ENCODE measurements around the gene F8A1. TPM values are rescaled to one million over a fixed set of nuclear protein-coding genes. Genes with fewer than 3 reads are reported as not detected.
"Not testable (repeated sequence)": the region's sequence is repeated elsewhere in the genome, so short reads cannot be mapped to it uniquely, and the experiment has no call there.

The F8A1 gene
- polyA plus RNA-seq, 1 experiment = 0.94 TPM

- CTCF ChIA-PET = interaction anchor here (2.3 kb wide), 1 partner anchor 9 kb away, joined by 14 read pairs; no protein-coding TSS in a partner anchor
Observed at GRCh38 chrX:154908821-154909220, 22.7 kb downstream of the F8A1 start.

GRCh38 chrX:154910048-154910447 is 23.9 kb downstream of the F8A1 start:
- H3K9me3 ChIP-seq (ENCODE audit: control insufficient read depth, insufficient read depth, low read length); POLR2A ChIA-PET; H3K27me3 ChIP-seq (ENCODE audit: control insufficient read depth, insufficient read depth, low read length); H3K4me3 ChIP-seq (ENCODE audit: low read depth, low read length); DNase-seq (ENCODE audit: low read depth, low spot score); H3K27ac ChIP-seq (ENCODE audit: low read depth, low read length): not testable (repeated sequence)
- CTCF ChIA-PET = interaction anchor here (2.3 kb wide), 1 partner anchor 7 kb away, joined by 14 read pairs; no protein-coding TSS in a partner anchor

More at GRCh38 chrX:154908821-154909220, 22.7 kb downstream of the F8A1 start:
- POLR2A ChIA-PET = no interaction called here
- Histone ChIP-seq H3K4me3 (ENCODE audit: low read depth, low read length) (no peak overlapping the region), H3K27me3 (ENCODE audit: control insufficient read depth, insufficient read depth, low read length) (no peaks in the 10 kb centered on the region), H3K9me3 (ENCODE audit: control insufficient read depth, insufficient read depth, low read length) (no peaks in the 10 kb centered on the region), H3K27ac (ENCODE audit: low read depth, low read length) (no peak overlapping the region)
- DNase-seq (ENCODE audit: low read depth, low spot score) = no peak
- TF ChIP-seq CTCF (IDR thresholded peaks at IDR 0.05; ENCODE audit: low read depth, low read length) = no peak

DNA sequence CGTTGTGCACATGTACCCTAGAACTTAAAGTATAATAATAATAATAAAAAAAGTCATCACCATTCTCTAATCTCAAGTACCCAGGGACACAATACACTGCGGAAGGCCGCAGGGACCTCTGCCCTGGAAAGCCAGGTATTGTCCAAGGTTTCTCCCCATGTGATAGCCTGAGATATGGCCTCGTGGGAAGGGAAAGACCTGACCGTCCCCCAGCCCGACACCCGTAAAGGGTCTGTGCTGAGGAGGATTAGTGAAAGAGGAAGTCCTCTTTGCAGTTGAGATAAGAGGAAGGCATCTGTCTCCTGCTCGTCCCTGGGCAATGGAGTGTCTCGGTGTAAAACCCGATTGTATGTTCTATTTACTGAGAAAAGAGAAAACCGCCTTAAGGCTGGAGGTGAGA is 24.4 kb downstream of the F8A1 start:
- POLR2A ChIA-PET; H3K4me3 ChIP-seq (ENCODE audit: low read depth, low read length); H3K9me3 ChIP-seq (ENCODE audit: control insufficient read depth, insufficient read depth, low read length); CTCF ChIA-PET; H3K27me3 ChIP-seq (ENCODE audit: control insufficient read depth, insufficient read depth, low read length); H3K27ac ChIP-seq (ENCODE audit: low read depth, low read length); DNase-seq (ENCODE audit: low read depth, low spot score): not testable (repeated sequence)

GRCh38 chrX:154914052-154914451 is 27.9 kb downstream of the F8A1 start:
- ChIA-PET CTCF (no interaction called here), POLR2A (no interaction called here)
- Histone ChIP-seq H3K9me3 (ENCODE audit: control insufficient read depth, insufficient read depth, low read length) (no peaks in the 10 kb centered on the region), H3K27ac (ENCODE audit: low read depth, low read length) (no peak overlapping the region), H3K4me3 (ENCODE audit: low read depth, low read length) (no peak overlapping the region), H3K27me3 (ENCODE audit: control insufficient read depth, insufficient read depth, low read length) (no peaks in the 10 kb centered on the region)
- DNase-seq (ENCODE audit: low read depth, low spot score) = no peak
- no peak for TF ChIP-seq CTCF (IDR thresholded peaks at IDR 0.05; ENCODE audit: low read depth, low read length)

DNA sequence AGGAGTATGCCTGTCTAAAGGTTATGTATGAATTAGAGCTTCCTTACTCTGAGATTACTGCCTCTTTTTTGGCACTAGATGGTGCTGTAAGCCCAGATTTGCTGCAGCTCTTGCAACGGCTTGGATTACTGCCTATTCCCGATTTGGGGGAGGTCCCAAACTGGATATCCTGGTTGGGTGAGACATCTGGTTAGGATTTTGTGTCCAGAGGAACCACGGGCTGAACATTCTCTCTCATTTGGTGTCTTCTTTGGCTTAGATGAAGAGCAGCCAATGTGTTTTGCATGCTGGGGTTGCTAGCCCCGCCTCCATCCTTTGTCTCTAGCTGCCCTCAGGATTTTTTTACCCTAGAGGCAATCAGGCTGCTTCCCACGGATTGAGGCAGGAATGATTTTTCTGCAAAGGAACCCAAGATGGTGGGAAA is 31.9 kb downstream of the F8A1 start:
- TF ChIP-seq CTCF (IDR thresholded peaks at IDR 0.05; ENCODE audit: low read depth, low read length) = peak; percentile 69
- ChIA-PET CTCF (interaction anchor here (0.6 to 2.6 kb wide), 23 partner anchors 9 to 744 kb away, joined by 3 to 28 read pairs (median 4); partner anchors contain the start of gene VBP1), POLR2A (no interaction called here)
- DNase-seq (ENCODE audit: low read depth, low spot score) = peak; percentile 71
- Histone ChIP-seq H3K9me3 (ENCODE audit: control insufficient read depth, insufficient read depth, low read length) (no peaks in the 10 kb centered on the region), H3K27ac (ENCODE audit: low read depth, low read length) (no peak overlapping the region), H3K27me3 (ENCODE audit: control insufficient read depth, insufficient read depth, low read length) (no peaks in the 10 kb centered on the region), H3K4me3 (ENCODE audit: low read depth, low read length) (peak overlapping the region; percentile 7; the same call in 1 of the 2 replicates)

- POLR2A ChIA-PET = not testable (repeated sequence)
Observed at GRCh38 chrX:154924771-154925170, 38.6 kb downstream of the F8A1 start.

More at GRCh38 chrX:154924771-154925170, 38.6 kb downstream of the F8A1 start:
- H3K27me3 ChIP-seq (ENCODE audit: control insufficient read depth, insufficient read depth, low read length); DNase-seq (ENCODE audit: low read depth, low spot score); H3K27ac ChIP-seq (ENCODE audit: low read depth, low read length); H3K9me3 ChIP-seq (ENCODE audit: control insufficient read depth, insufficient read depth, low read length); CTCF ChIA-PET; H3K4me3 ChIP-seq (ENCODE audit: low read depth, low read length): not testable (repeated sequence)

Small RNAs within 50 kb of the gene (small RNA-seq; reads per million reads assigned to genes)
- gene MIR1184-1 (ENCODE audit: insufficient read length, low read depth) = not detected

Other genes with a start within 250 kb of the F8A1 start
- not detected in 2 replicates for gene CTAG2, start 232.8 kb upstream of the F8A1 start, polyA plus RNA-seq (2011; rRNA removed)
- 2.5 and 2.8 TPM in 2 replicates for gene GAB3, start 135.3 kb upstream of the F8A1 start, polyA plus RNA-seq (2011; rRNA removed)
- gene DKC1, start 123.5 kb upstream of the F8A1 start, polyA plus RNA-seq (2011; rRNA removed) = 41.5 and 50.5 TPM in 2 replicates
- gene MPP1, start 80.9 kb upstream of the F8A1 start, polyA plus RNA-seq (2011; rRNA removed) = 29.7 and 30.3 TPM in 2 replicates
- not detected in 2 replicates for gene SMIM9, start 51.7 kb upstream of the F8A1 start, polyA plus RNA-seq (2011; rRNA removed)
- gene F8, start 136.4 kb downstream of the F8A1 start, polyA plus RNA-seq (2011; rRNA removed) = 1.4 and 1.8 TPM in 2 replicates
- gene FUNDC2, start 140.5 kb downstream of the F8A1 start, polyA plus RNA-seq (2011; rRNA removed) = 83.9 and 93.0 TPM in 2 replicates
- 9.9 and 10.1 TPM in 2 replicates for gene CMC4, start 184.8 kb downstream of the F8A1 start, polyA plus RNA-seq (2011; rRNA removed)
- gene MTCP1, start 184.8 kb downstream of the F8A1 start, polyA plus RNA-seq (2011; rRNA removed) = 10.5 and 17.4 TPM in 2 replicates
- 18.7 and 23.0 TPM in 2 replicates for gene BRCC3, start 185.2 kb downstream of the F8A1 start, polyA plus RNA-seq (2011; rRNA removed)

All from AG04450 (cell line).